Measurements from ENCODE around the gene STAT4. TPM values are rescaled to one million over a fixed set of nuclear protein-coding genes. Genes with fewer than 3 reads are reported as not detected.

STAT4 gene
- total RNA-seq, 1 donor from 2014 or later = 4.8 TPM

GRCh38 chr2:191176305-191176704 is 25.5 kb upstream of the STAT4 start:
- DNase-seq = no peak

- no peak for DNase-seq
These were observed 23.6 kb upstream of the STAT4 start for GRCh38 chr2:191174442-191174841.

- no peak for DNase-seq
These were observed 22.4 kb upstream of the STAT4 start for GRCh38 chr2:191173206-191173605.

- DNase-seq = peak; percentile 30
These were observed 21.0 kb upstream of the STAT4 start for GRCh38 chr2:191171708-191172355.

GRCh38 chr2:191171286-191171685 is 20.5 kb upstream of the STAT4 start:
- DNase-seq = peak; percentile 41

- DNase-seq = no peak
These were observed 20.0 kb upstream of the STAT4 start for GRCh38 chr2:191170773-191171172.

- no peak for DNase-seq
These were observed 19.5 kb upstream of the STAT4 start for GRCh38 chr2:191170301-191170636.

GRCh38 chr2:191169456-191170300 is 18.9 kb upstream of the STAT4 start:
- no peak for DNase-seq

GRCh38 chr2:191167766-191168165 is 17.0 kb upstream of the STAT4 start:
- peak; percentile 21 for DNase-seq

GRCh38 chr2:191166756-191167445 is 16.1 kb upstream of the STAT4 start:
- no peak for DNase-seq

- peak; percentile 75 for DNase-seq
These were observed 15.4 kb upstream of the STAT4 start for GRCh38 chr2:191166111-191166755.

GRCh38 chr2:191165176-191165643 is 14.4 kb upstream of the STAT4 start:
- DNase-seq = peak; percentile 75

GRCh38 chr2:191158747-191159146 is 8.0 kb upstream of the STAT4 start:
- no peak for DNase-seq

GRCh38 chr2:191158193-191158592 is 7.4 kb upstream of the STAT4 start:
- DNase-seq = no peak

- DNase-seq = peak; percentile 21
These were observed 4.8 kb upstream of the STAT4 start for GRCh38 chr2:191155608-191156071.

GRCh38 chr2:191153716-191154115 is 2.9 kb upstream of the STAT4 start:
- no peak for DNase-seq

- no peak for DNase-seq
These were observed 1.9 kb upstream of the STAT4 start for GRCh38 chr2:191152482-191153240.

- DNase-seq = no peak
These were observed 537 bp upstream of the STAT4 start for GRCh38 chr2:191151331-191151730.

- DNase-seq = no peak
These were observed 579 bp downstream of the STAT4 start for GRCh38 chr2:191150230-191150599.

- no peak for DNase-seq
These were observed 1.4 kb downstream of the STAT4 start for GRCh38 chr2:191149391-191149790.

- no peak for DNase-seq
These were observed 2.0 kb downstream of the STAT4 start for GRCh38 chr2:191148791-191149190.

GRCh38 chr2:191148281-191148680 is 2.5 kb downstream of the STAT4 start:
- no peak for DNase-seq
